RWPE1 (cell line): ENCODE data around the gene CFAP157.

Experiments
- CTCF ChIA-PET: fragments of 350-600 bp; sonication (Branson Sonifier 250); formaldehyde crosslinking; extraction: SDS; loops from one replicate; lab custom pipeline; 2021; lab: Yijun Ruan, JAX
- POLR2A ChIA-PET: fragments of 400-600 bp; formaldehyde crosslinking; extraction: SDS; loops from one replicate; lab custom pipeline; 2020; ENCODE audit warnings: antibody characterized with exemption; ENCODE audit not compliant: low non-redundant PET; lab: Yijun Ruan, JAX
- DNase-seq: peaks from one replicate; pipeline ENCODE4 v3.0.0; 2012; ENCODE audit warnings: low spot score
- H3K27ac ChIP-seq: fragments of 450-650 bp; 2 replicates; pipeline ENCODE4 v1.5.1; 2017
- CTCF ChIP-seq: fragments of 450-650 bp; conservative IDR thresholded peaks from 2 replicates; pipeline ENCODE4 v1.5.1; 2017; ENCODE audit warnings: low read depth, mild to moderate bottlenecking

The CFAP157 gene

DNA sequence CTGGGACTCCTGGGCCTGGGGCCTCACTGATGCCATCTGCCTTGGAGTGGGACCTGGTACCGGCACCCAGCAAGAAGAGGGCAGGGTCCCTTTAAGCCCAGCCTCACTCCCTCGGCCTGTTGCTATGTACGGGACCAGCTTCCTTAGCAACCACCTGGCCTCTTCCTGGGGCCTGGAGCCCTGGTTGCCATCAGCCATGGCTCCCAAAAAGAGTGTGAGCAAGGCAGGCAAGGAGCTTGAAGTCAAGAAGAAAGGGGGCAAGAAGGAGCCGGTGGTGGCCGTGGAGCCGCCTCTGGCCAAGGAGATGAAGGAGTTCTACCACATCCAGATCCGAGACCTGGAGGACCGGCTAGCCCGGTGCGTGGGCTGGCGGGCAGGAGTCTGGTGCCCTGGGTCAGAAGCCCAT is at the start of gene CFAP157:
TSS of gene CFAP157 (plus strand) at position 153 of the 406 bp plus-strand sequence. CDS start at position 197, 44 bp downstream.
- TF ChIP-seq CTCF: no peak
- peak; percentile 59 for DNase-seq
- POLR2A ChIA-PET: no interaction called here
- CTCF ChIA-PET: interaction anchor here (1.0 to 1.9 kb wide), 2 partner anchors 9 to 28 kb away, joined by 3 to 9 read pairs; partner anchors contain the start of genes PTRH1, TOR2A and TTC16
- H3K27ac ChIP-seq: peak within 1 kb of the TSS; percentile 4; the same call in 1 of the 2 replicates

- no peak overlapping the region for H3K27ac ChIP-seq
- POLR2A ChIA-PET: no interaction called here
- DNase-seq: no peak
- CTCF ChIA-PET: no interaction called here
- TF ChIP-seq CTCF: no peak
These were observed 48.4 kb upstream of the CFAP157 start for GRCh38 chr9:127658428-127658827.

- TF ChIP-seq CTCF: no peak
- DNase-seq: no peak
- POLR2A ChIA-PET: no interaction called here
- H3K27ac ChIP-seq: no peak overlapping the region
- CTCF ChIA-PET: no interaction called here
These were observed 45.7 kb upstream of the CFAP157 start for GRCh38 chr9:127660886-127661741.

GRCh38 chr9:127662617-127663016 is 44.2 kb upstream of the CFAP157 start:
- DNase-seq: no peak
- POLR2A ChIA-PET: no interaction called here
- CTCF ChIA-PET: no interaction called here
- H3K27ac ChIP-seq: no peak overlapping the region
- no peak for TF ChIP-seq CTCF

DNA sequence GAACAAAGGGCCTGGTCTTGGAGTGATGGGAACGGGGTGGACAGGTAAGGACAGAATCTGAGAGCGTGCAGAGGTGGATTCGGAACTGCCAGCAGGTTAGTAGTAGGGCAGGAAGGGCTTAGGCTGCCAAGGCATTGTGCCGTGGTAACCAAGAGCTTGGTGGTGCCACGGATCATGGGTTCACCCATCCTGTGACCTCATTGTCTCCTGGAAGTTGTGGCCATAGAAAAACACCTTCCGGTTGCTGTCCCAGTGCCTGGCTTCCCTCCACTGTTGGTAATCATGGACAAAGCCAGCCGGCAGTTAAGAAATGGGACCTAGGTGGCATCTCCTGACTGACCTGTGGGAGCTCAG is 42.5 kb upstream of the CFAP157 start:
- POLR2A ChIA-PET: no interaction called here
- no peak for DNase-seq
- CTCF ChIA-PET: interaction anchor here (0.6 kb wide), 1 partner anchor 81 kb away, joined by 4 read pairs; no protein-coding TSS in a partner anchor
- TF ChIP-seq CTCF: no peak
- 0 out of 2 replicates have a peak overlapping the region, but pooled peaks have one; percentile 3 for H3K27ac ChIP-seq

- POLR2A ChIA-PET: no interaction called here
- DNase-seq: no peak
These were observed 41.9 kb upstream of the CFAP157 start for GRCh38 chr9:127664678-127665507.

More at GRCh38 chr9:127664678-127665507, 41.9 kb upstream of the CFAP157 start:
- no peak for TF ChIP-seq CTCF
- CTCF ChIA-PET: interaction anchor here (0.5 to 0.6 kb wide), 2 partner anchors 81 to 100 kb away, joined by 4 read pairs; no protein-coding TSS in a partner anchor
- 0 out of 2 replicates have a peak overlapping the region, but pooled peaks have one; percentile 3 for H3K27ac ChIP-seq
